NT2/D1 (cell line): ENCODE data around the gene RCAN1.

ENCODE experiments used
- SUZ12 ChIP-seq: IDR thresholded peaks from 2 replicates; pipeline ENCODE4 v1.6.1; 2011; ENCODE audit not compliant: insufficient read length, insufficient read depth; ENCODE audit errors: extremely low read depth
- YY1 ChIP-seq: IDR thresholded peaks from 2 replicates; pipeline ENCODE4 v1.6.1; 2011; ENCODE audit not compliant: insufficient read length, insufficient read depth
- ZNF274 ChIP-seq: IDR thresholded peaks from 2 replicates; pipeline ENCODE4 v1.6.1; 2011; ENCODE audit warnings: mild to moderate bottlenecking, low read depth, low read length

GRCh38 chr21:34521561-34521960 is 93.4 kb downstream of the RCAN1 start:
- TF ChIP-seq SUZ12 (no peak), YY1 (no peak), ZNF274 (no peak)
